GDM1 (cell line): Measurements from ENCODE around the gene DNASE2B.

Source experiments
- DNase-seq: peaks from one replicate; lab custom pipeline; 2025; lab: John Stamatoyannopoulos, UW

The DNASE2B gene

GRCh38 chr1:84452436-84452835, 54.2 kb downstream of the DNASE2B start:
- DNase-seq = no peak

GRCh38 chr1:84462118-84462517, 63.8 kb downstream of the DNASE2B start:
- DNase-seq = no peak
